IMR-90 (cell line): ENCODE data around the gene CERS6.

ENCODE experiments used
- BHLHE40 ChIP-seq: fragments of 150-350 bp; IDR thresholded peaks from 2 replicates; pipeline ENCODE4 v1.6.1; 2016; ENCODE audit warnings: mild to moderate bottlenecking, low read depth, low read length
- CEBPB ChIP-seq: IDR thresholded peaks from 2 replicates; pipeline ENCODE4 v1.6.1; 2012; ENCODE audit warnings: low read depth, low read length, improper control_type of control experiment
- CTCF ChIP-seq: conservative IDR thresholded peaks from 2 replicates; pipeline ENCODE4 v1.5.1; 2012; ENCODE audit warnings: mild to moderate bottlenecking, low read depth, low read length, improper control_type of control experiment
- ELK1 ChIP-seq: fragments of 150-350 bp; IDR thresholded peaks from 2 replicates; pipeline ENCODE4 v1.6.1; 2016; ENCODE audit warnings: low read depth, mild to moderate bottlenecking, low read length, moderate library complexity, borderline replicate concordance
- FOS ChIP-seq: fragments of 150-350 bp; IDR thresholded peaks from 2 replicates; pipeline ENCODE4 v1.6.1; 2016; ENCODE audit warnings: low read depth, low read length
- MAFK ChIP-seq: IDR thresholded peaks from 2 replicates; pipeline ENCODE4 v1.6.1; 2012; ENCODE audit warnings: low read depth, low read length, improper control_type of control experiment
- MAZ ChIP-seq: IDR thresholded peaks from 2 replicates; pipeline ENCODE4 v1.6.1; 2012; ENCODE audit warnings: low read depth, mild to moderate bottlenecking, low read length, improper control_type of control experiment, moderate library complexity, borderline replicate concordance
- MXI1 ChIP-seq: IDR thresholded peaks from 2 replicates; pipeline ENCODE4 v1.6.1; 2012; ENCODE audit warnings: low read depth, mild to moderate bottlenecking, low read length, moderate library complexity, borderline replicate concordance
- NFE2L2 ChIP-seq: fragments of 150-350 bp; IDR thresholded peaks from 2 replicates; pipeline ENCODE4 v1.6.1; 2016; ENCODE audit warnings: low read depth, mild to moderate bottlenecking, low read length
- POLR2A ChIP-seq: IDR thresholded peaks from 2 replicates; pipeline ENCODE4 v1.6.1; 2012; ENCODE audit warnings: mild to moderate bottlenecking, low read depth, low read length
- RAD21 ChIP-seq: IDR thresholded peaks from 2 replicates; pipeline ENCODE4 v1.6.1; 2012; ENCODE audit warnings: low read length, improper control_type of control experiment
- RCOR1 ChIP-seq: IDR thresholded peaks from 2 replicates; pipeline ENCODE4 v1.6.1; 2012; ENCODE audit warnings: mild to moderate bottlenecking, low read length, improper control_type of control experiment; ENCODE audit not compliant: insufficient replicate concordance
- RFX5 ChIP-seq: IDR thresholded peaks from 2 replicates; pipeline ENCODE4 v1.8.0; 2012; ENCODE audit warnings: low read depth, mild to moderate bottlenecking, low read length, moderate library complexity
- SMC3 ChIP-seq: fragments of 150-350 bp; IDR thresholded peaks from 2 replicates; pipeline ENCODE4 v1.6.1; 2016; ENCODE audit warnings: low read depth, mild to moderate bottlenecking, antibody characterized with exemption, low read length, moderate library complexity

DNA sequence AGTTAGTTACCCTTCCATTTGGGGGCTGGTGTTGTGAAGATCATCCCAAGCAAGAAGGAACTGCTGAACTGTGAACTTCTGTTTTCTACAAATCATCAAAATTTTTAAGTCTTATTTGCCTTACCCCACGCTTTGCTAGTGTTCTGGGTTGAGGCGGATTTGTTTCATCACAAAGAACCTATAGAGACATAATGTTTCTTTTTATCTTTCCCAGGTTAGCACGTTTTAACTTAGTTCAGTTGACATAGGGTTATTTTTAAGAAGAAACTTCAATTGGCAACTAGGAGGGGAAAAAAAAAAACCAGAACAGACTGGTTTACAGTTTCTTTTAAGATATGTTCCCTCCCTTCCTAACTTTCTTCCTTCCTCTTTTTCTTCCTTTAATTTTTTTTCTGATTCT, 31.1 kb upstream of the CERS6 start:
- no peak for TF ChIP-seq CTCF
- no peak for TF ChIP-seq RCOR1
- TF ChIP-seq NFE2L2 = no peak
- TF ChIP-seq RAD21 = no peak
- no peak for TF ChIP-seq MAFK
- no peak for TF ChIP-seq ELK1
- no peak for TF ChIP-seq POLR2A
- no peak for TF ChIP-seq SMC3
- TF ChIP-seq CEBPB = no peak
- no peak for TF ChIP-seq BHLHE40
- TF ChIP-seq MAZ = no peak
- no peak for TF ChIP-seq RFX5
- no peak for TF ChIP-seq FOS
- no peak for TF ChIP-seq MXI1
